ENCODE results near the gene PNPLA7. TPM values are rescaled to one million over a fixed set of nuclear protein-coding genes. Genes with fewer than 3 reads are reported as not detected.
"Not testable (repeated sequence)": the region's sequence is repeated elsewhere in the genome, so short reads cannot be mapped to it uniquely, and the experiment has no call there.

The PNPLA7 gene
- total and polyA plus RNA-seq, 7 donors = 1.8 to 12.2 (median 8.2) TPM

DNA sequence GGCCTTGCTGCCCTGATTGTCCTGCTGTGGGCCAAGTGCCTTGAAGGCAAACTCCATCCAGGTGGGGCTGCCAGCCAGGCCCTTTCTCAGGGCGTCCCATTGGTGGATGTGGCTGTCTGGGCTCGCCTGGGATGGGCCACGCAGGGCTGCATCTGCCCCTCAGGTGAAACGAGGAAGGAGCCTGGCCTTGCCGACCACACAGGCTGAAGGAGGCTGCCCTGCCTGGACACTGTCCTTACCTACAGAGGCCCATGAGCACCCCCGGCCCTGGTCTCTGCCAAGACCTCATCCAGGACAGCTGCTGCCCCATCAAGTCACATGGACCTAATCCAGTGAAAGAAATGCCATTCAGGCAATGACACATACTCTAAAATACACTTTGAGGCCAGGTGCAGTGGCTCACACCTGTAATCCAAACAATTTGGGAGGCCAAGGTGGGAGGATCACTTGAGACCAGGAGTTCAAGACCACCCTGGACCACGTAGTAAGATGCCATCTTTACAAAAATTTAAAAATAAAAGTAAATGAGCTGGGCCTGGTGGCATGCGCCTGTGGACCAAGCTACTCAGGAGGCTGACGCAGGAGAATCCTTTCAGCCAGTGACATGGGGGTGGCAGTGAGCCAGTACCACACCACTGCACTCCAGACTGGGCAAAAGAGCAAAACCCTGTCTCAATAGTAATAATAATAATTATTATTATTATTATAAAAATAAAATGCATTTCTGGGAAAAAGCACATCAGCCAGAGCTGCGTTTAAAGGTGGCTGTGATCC lies 33.9 kb downstream of the PNPLA7 start:
- H3K4me3 ChIP-seq = no peak overlapping the region
- H3K27ac ChIP-seq = no peak overlapping the region
- H3K27me3 ChIP-seq = no peaks in the 10 kb centered on the region
- peaks cover 0 to 8% (median 0%) of the 10 kb centered on the region in 4 donors for H3K36me3 ChIP-seq
- intact Hi-C loops (cut with DNase I) = no loop called here
- no peaks in the 10 kb centered on the region for H3K9me3 ChIP-seq
- no peak for DNase-seq
- no peaks in the 10 kb centered on the region for H3K4me1 ChIP-seq
- no peak for TF ChIP-seq EP300 (IDR thresholded peaks at IDR 0.05)
- TF ChIP-seq POLR2A (IDR thresholded peaks at IDR 0.05) = no peak
- TF ChIP-seq POLR2AphosphoS5 (IDR thresholded peaks at IDR 0.05) = no peak
- TF ChIP-seq, protein P1, sequence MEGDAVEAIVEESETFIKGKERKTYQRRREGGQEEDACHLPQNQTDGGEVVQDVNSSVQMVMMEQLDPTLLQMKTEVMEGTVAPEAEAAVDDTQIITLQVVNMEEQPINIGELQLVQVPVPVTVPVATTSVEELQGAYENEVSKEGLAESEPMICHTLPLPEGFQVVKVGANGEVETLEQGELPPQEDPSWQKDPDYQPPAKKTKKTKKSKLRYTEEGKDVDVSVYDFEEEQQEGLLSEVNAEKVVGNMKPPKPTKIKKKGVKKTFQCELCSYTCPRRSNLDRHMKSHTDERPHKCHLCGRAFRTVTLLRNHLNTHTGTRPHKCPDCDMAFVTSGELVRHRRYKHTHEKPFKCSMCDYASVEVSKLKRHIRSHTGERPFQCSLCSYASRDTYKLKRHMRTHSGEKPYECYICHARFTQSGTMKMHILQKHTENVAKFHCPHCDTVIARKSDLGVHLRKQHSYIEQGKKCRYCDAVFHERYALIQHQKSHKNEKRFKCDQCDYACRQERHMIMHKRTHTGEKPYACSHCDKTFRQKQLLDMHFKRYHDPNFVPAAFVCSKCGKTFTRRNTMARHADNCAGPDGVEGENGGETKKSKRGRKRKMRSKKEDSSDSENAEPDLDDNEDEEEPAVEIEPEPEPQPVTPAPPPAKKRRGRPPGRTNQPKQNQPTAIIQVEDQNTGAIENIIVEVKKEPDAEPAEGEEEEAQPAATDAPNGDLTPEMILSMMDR (IDR thresholded peaks at IDR 0.05) = no peak
- 79 to 86% methylated on average over 10 of the region's 10 CpGs for WGBS, 2 donors

DNA sequence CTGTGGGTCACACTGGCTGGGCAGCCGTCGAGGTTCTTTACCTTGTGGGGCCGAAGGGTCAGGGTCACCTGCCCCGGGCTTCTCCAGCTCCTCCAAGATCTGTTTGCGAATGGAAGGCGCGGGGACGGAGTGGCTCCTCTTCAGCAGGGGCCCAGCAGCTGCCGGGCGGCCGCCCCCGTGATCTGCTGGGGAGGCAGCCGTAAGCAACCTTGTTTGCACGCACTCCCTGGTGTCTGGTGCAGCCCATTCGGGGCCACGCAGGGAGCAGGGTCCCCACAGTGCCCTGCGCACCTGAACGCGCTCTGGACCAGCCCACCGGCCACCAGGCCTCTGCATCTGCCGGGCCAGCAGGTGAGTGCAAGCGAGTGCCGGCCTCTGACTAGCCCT lies 34.9 kb downstream of the PNPLA7 start:
- DNase-seq = no peak
- Histone ChIP-seq H3K27me3 (no peaks in the 10 kb centered on the region), H3K27ac (no peak overlapping the region), H3K36me3 (peaks cover 0 to 4% (median 0%) of the 10 kb centered on the region in 4 donors), H3K4me3 (no peak overlapping the region), H3K4me1 (no peaks in the 10 kb centered on the region), H3K9me3 (no peaks in the 10 kb centered on the region)
- TF ChIP-seq EP300 (IDR thresholded peaks at IDR 0.05) (no peak), POLR2A (IDR thresholded peaks at IDR 0.05) (no peak), POLR2AphosphoS5 (IDR thresholded peaks at IDR 0.05) (no peak)
- TF ChIP-seq, protein P1 (IDR thresholded peaks at IDR 0.05) = no peak
- 89 to 93% methylated on average over 23 of the region's 23 CpGs for WGBS, 2 donors
- intact Hi-C loops (cut with DNase I) = no loop called here

DNA sequence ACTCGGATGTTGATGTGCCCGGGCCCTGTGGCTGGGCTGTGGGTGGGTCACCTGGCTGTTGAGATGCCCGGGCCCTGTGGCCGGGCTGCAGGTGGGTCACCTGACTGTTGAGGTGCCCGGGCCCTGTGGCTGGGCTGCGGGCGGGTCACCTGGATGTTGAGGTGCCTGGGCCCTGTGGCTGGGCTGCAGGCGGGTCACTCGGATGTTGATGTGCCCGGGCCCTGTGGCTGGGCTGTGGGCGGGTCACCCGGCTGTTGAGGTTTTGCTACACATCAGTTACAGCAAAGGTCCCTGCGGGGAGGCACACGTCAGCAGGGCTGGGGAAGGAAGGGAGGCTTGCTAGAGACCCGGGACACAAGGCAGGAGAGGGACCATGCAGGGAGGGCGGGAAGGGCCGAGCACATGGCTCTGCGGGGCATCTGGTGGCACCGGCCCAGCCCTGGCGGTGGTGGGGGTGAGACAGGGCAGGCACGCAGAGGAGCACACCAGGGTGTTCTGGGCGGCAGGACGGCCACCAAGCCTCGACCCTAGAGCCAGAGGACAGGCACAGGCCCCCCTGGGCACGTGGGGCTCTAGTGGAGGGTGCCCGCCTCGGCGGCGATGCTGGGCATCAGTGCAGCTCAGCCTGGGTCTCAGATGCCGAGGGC lies 35.4 kb downstream of the PNPLA7 start:
- intact Hi-C loops (cut with DNase I) = no loop called here
- Histone ChIP-seq H3K9me3 (no peaks in the 10 kb centered on the region), H3K4me3 (no peak overlapping the region), H3K36me3 (peaks cover 0 to 4% (median 0%) of the 10 kb centered on the region in 4 donors), H3K27ac (no peak overlapping the region), H3K4me1 (no peaks in the 10 kb centered on the region), H3K27me3 (no peaks in the 10 kb centered on the region)
- WGBS, 2 donors = 90 to 93% methylated on average over 28 to 30 of the region's 30 CpGs
- DNase-seq = no peak
- no peak for TF ChIP-seq POLR2AphosphoS5 (IDR thresholded peaks at IDR 0.05)
- TF ChIP-seq, protein P1 (IDR thresholded peaks at IDR 0.05) = no peak
- TF ChIP-seq POLR2A (IDR thresholded peaks at IDR 0.05) = no peak
- no peak for TF ChIP-seq EP300 (IDR thresholded peaks at IDR 0.05)

DNA sequence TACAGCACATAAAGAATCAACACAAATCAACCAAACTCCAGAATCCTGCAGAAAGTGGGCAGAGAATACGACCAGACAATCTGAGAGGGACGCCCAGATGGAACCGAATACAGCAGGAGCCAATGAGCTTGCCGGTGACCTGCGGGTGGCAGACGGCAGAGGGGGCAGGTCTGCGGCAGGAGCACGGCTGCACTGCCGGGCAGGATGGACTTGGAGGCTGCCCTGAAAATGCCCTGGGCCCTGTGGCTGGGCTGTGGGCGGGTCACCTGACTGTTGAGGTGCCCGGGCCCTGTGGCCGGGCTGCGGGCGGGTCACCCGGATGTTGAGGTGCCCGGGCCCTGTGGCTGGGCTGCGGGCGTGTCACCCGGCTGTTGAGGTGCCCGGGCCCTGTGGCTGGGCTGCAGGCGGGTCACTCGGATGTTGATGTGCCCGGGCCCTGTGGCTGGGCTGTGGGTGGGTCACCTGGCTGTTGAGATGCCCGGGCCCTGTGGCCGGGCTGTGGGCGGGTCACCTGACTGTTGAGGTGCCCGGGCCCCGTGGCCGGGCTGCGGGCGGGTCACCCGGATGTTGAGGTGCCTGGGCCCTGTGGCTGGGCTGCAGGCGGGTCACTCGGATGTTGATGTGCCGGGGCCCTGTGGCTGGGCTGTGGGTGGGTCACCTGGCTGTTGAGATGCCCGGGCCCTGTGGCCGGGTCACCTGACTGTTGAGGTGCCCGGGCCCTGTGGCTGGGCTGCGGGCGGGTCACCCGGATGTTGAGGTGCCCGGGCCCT lies 36.2 kb downstream of the PNPLA7 start:
- H3K4me3 ChIP-seq = not testable (repeated sequence)
- WGBS, 2 donors = 28 to 79% methylated on average over 42 of the region's 42 CpGs

DNA sequence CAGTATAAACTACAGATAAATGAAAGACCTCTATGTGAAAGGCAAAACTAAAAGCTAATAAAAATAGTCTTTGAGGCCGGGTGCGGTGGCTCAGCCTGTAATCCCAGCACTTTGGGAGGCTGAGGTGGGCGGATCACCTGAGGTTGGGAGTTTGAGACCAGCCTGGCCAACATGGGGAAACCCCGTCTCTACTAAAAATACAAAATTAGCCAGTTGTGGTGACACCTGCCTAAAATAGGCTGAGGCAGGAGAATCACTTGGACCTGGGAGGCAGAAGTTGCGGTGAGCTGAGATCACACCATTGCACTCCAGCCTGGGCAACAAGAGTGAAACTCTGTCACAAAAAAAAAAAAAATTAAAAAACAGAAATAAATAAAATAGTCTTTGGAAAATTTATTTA lies 37.1 kb downstream of the PNPLA7 start:
- H3K27me3 ChIP-seq; H3K9me3 ChIP-seq; H3K27ac ChIP-seq; H3K36me3 ChIP-seq; DNase-seq; H3K4me1 ChIP-seq; H3K4me3 ChIP-seq; intact Hi-C loops (cut with DNase I): not testable (repeated sequence)
- 88 to 91% methylated on average over 5 of the region's 5 CpGs for WGBS, 2 donors

More for the DNA sequence above, 36.2 kb downstream of the PNPLA7 start:
- DNase-seq; intact Hi-C loops (cut with DNase I); H3K27me3 ChIP-seq; H3K27ac ChIP-seq; H3K4me1 ChIP-seq; H3K9me3 ChIP-seq; H3K36me3 ChIP-seq: not testable (repeated sequence)
